ENCODE measurements around the gene NXPE2.
"Not testable (repeated sequence)": the region's sequence is repeated elsewhere in the genome, so short reads cannot be mapped to it uniquely, and the experiment has no call there.

The NXPE2 gene

GRCh38 chr11:114678125-114679036, at the start of gene NXPE2:
Gene NXPE2, plus strand, starts transcription at chr11:114678527. Its CDS starts 49 bp downstream, at chr11:114678576.
- Mint-ChIP-seq H3K4me1 (no peaks in the 10 kb centered on the region), H3K27ac (no peak within 1 kb of the TSS), H3K27me3 (no peaks in the 10 kb centered on the region), H3K4me3 (no peak within 1 kb of the TSS), H3K9me3 (peaks cover 2% of the 10 kb centered on the region), H3K36me3 (no peaks in the 10 kb centered on the region)
- DNase-seq: no peak
- CTCF ChIA-PET: no interaction called here

DNA sequence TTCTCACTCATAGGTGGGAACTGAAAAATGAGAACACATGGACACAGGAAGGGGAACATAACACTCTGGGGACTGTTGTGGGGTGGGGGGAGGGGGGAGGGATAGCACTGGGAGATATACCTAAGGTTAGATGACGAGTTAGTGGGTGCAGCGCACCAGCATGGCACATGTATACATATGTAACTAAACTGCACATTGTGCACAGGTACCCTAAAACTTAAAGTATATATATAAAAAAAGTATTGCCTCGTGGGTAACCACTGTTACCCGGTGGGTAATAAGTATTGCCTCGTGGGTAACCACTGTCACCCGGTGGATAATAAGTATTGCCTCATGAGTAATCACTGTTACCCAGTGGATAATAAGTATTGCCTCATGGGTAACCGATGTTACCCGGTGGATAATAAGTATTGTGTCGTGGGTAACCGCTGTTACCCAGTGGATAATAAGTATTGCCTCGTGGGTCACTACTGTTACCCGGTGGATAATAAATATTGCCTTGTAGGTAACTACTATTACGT, 46.8 kb upstream of the NXPE2 start:
- H3K9me3 Mint-ChIP-seq, H3K4me1 Mint-ChIP-seq, H3K4me3 Mint-ChIP-seq, H3K27me3 Mint-ChIP-seq, CTCF ChIA-PET, H3K36me3 Mint-ChIP-seq, H3K27ac Mint-ChIP-seq: not testable (repeated sequence)
- peak; percentile 40 for DNase-seq

DNA sequence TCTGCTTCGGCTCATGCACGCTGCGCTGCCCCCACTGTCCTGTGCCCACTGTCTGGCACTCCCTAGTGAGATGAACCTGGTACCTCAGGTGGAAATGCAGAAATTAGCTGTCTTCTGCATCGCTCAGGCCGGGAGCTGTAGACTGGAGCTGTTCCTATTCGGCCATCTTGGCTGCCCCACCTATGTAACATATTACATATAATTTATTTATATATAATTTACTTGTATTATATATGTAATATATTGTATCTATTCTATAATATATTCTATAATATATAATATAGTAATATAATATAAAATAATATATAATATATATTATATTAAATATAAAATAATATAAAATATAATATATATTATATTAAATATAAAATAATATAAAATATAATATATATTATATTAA, 38.9 kb upstream of the NXPE2 start:
- H3K9me3 Mint-ChIP-seq, DNase-seq, CTCF ChIA-PET, H3K27ac Mint-ChIP-seq, H3K4me1 Mint-ChIP-seq, H3K27me3 Mint-ChIP-seq, H3K4me3 Mint-ChIP-seq, H3K36me3 Mint-ChIP-seq: not testable (repeated sequence)

- Mint-ChIP-seq H3K27me3 (no peaks in the 10 kb centered on the region), H3K36me3 (no peaks in the 10 kb centered on the region), H3K27ac (no peak overlapping the region), H3K4me1 (no peaks in the 10 kb centered on the region), H3K9me3 (no peaks in the 10 kb centered on the region), H3K4me3 (no peak overlapping the region)
- CTCF ChIA-PET: interaction anchor here (0.5 kb wide), 1 partner anchor 593 kb away, joined by 3 read pairs; no protein-coding TSS in a partner anchor
- DNase-seq: no peak
Observed at GRCh38 chr11:114650661-114651060, 27.7 kb upstream of the NXPE2 start.

GRCh38 chr11:114651145-114651718, 27.1 kb upstream of the NXPE2 start:
- no peaks in the 10 kb centered on the region for H3K36me3 Mint-ChIP-seq
- H3K4me3 Mint-ChIP-seq: no peak overlapping the region
- CTCF ChIA-PET: no interaction called here
- H3K9me3 Mint-ChIP-seq: no peaks in the 10 kb centered on the region
- H3K27ac Mint-ChIP-seq: no peak overlapping the region
- no peaks in the 10 kb centered on the region for H3K4me1 Mint-ChIP-seq
- no peak for DNase-seq
- H3K27me3 Mint-ChIP-seq: no peaks in the 10 kb centered on the region

GRCh38 chr11:114653148-114653547, 25.2 kb upstream of the NXPE2 start:
- Mint-ChIP-seq H3K27ac (no peak overlapping the region), H3K4me1 (no peaks in the 10 kb centered on the region), H3K4me3 (no peak overlapping the region), H3K9me3 (no peaks in the 10 kb centered on the region), H3K36me3 (no peaks in the 10 kb centered on the region), H3K27me3 (no peaks in the 10 kb centered on the region)
- CTCF ChIA-PET: interaction anchor here (0.6 to 1.0 kb wide), 2 partner anchors 8 to 1010 kb away, joined by 3 to 4 read pairs; no protein-coding TSS in a partner anchor
- no peak for DNase-seq

GRCh38 chr11:114664641-114665040, 13.7 kb upstream of the NXPE2 start:
- Mint-ChIP-seq H3K4me1 (no peaks in the 10 kb centered on the region), H3K36me3 (no peaks in the 10 kb centered on the region), H3K27me3 (no peaks in the 10 kb centered on the region), H3K4me3 (no peak overlapping the region), H3K27ac (no peak overlapping the region), H3K9me3 (no peaks in the 10 kb centered on the region)
- CTCF ChIA-PET: no interaction called here
- no peak for DNase-seq

DNA sequence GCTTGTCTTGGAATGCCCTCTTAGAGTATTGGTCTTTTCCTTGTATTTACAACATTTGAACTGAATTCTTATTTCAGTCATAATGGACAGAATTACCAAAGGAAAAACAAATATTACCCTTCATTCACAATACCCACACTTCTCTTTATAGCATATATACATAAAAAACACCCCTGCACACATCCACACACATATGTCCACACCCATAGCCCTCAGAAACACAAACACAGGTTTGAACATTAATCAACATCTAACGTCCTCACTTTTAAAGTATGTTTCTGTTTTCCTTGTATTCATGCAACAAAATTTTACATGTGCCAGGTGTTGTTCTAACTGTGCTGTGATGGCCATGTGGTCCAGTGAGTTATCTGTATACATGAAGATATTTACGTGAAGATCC, 11.6 kb upstream of the NXPE2 start:
- Mint-ChIP-seq H3K9me3 (no peaks in the 10 kb centered on the region), H3K27me3 (no peaks in the 10 kb centered on the region), H3K4me3 (no peak overlapping the region), H3K27ac (no peak overlapping the region), H3K4me1 (no peaks in the 10 kb centered on the region), H3K36me3 (no peaks in the 10 kb centered on the region)
- CTCF ChIA-PET: no interaction called here
- no peak for DNase-seq

DNA sequence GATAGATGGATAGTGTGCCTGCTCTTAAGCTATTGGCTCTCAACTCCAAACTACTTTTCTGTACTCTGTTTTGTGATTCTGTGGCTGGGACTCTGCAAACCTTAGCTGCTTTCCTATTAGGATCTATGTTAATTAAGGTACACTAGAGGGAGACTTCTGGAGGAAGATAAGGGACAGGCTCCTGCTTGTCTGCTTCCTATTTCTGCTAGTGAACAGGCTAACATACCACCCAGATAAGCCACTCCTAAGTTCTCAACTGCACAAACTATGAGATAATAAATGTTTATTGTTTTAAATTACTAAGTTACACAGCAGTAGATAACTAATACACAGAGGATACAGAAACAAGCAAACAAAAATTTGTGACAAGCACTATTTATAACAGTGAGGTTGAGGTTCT, 10.2 kb upstream of the NXPE2 start:
- Mint-ChIP-seq H3K9me3 (no peaks in the 10 kb centered on the region), H3K27ac (no peak overlapping the region), H3K36me3 (no peaks in the 10 kb centered on the region), H3K4me3 (no peak overlapping the region), H3K27me3 (no peaks in the 10 kb centered on the region), H3K4me1 (no peaks in the 10 kb centered on the region)
- DNase-seq: no peak
- CTCF ChIA-PET: no interaction called here

DNA sequence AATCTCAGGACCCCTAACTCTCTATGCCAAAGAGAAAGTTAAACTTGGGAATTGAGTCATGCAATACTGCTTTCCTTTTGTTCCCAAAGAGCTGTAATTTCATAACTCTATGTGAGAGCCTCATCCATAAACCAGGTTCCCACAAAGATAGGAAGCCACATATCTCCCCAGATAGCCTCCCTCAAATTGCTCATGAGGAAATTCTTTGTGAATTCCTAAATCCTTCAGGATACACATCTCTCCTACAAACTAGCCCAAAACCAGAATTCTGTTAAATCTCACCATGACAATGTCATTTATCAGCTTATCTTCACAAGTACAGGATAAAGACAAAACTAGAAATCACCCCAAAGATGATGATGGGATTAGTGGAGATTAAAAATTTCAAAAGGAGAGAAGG, 4.7 kb upstream of the NXPE2 start:
- H3K36me3 Mint-ChIP-seq: no peaks in the 10 kb centered on the region
- DNase-seq: no peak
- CTCF ChIA-PET: no interaction called here
- no peak overlapping the region for H3K27ac Mint-ChIP-seq
- no peak overlapping the region for H3K4me3 Mint-ChIP-seq
- no peaks in the 10 kb centered on the region for H3K4me1 Mint-ChIP-seq
- H3K9me3 Mint-ChIP-seq: no peaks in the 10 kb centered on the region
- H3K27me3 Mint-ChIP-seq: no peaks in the 10 kb centered on the region

GRCh38 chr11:114679505-114679904, 1.2 kb downstream of the NXPE2 start:
- DNase-seq: no peak
- CTCF ChIA-PET: no interaction called here
- H3K4me3 Mint-ChIP-seq: no peak overlapping the region
- no peaks in the 10 kb centered on the region for H3K27me3 Mint-ChIP-seq
- H3K36me3 Mint-ChIP-seq: no peaks in the 10 kb centered on the region
- peaks cover 8% of the 10 kb centered on the region for H3K9me3 Mint-ChIP-seq
- no peak overlapping the region for H3K27ac Mint-ChIP-seq
- H3K4me1 Mint-ChIP-seq: no peaks in the 10 kb centered on the region

- CTCF ChIA-PET: no interaction called here
- DNase-seq: no peak
Observed at GRCh38 chr11:114683007-114683406, 4.7 kb downstream of the NXPE2 start.

DNA sequence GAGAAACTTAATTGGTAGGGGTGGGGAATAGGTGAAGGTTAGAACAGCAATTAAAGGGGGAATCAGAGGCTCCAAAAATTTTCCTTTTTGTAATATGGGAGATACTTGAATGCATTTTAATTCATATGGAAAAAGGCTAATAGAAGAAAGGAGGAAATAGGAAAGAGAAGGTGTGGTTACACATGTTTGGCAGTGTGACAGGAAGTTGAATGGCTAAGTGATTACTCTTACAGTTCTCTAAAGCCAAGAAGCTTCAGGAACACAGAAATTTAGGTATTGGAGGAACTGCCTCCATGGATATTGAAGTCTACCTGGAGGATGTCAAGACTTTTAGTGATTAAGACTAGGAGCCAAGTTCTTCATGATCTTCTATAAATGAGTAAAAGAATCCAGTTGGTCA, 6.3 kb downstream of the NXPE2 start:
- Mint-ChIP-seq H3K9me3 (peaks cover 8% of the 10 kb centered on the region), H3K36me3 (no peaks in the 10 kb centered on the region), H3K27me3 (no peaks in the 10 kb centered on the region), H3K4me3 (no peak overlapping the region), H3K27ac (no peak overlapping the region), H3K4me1 (no peaks in the 10 kb centered on the region)
- DNase-seq: no peak
- CTCF ChIA-PET: no interaction called here

More at GRCh38 chr11:114683007-114683406, 4.7 kb downstream of the NXPE2 start:
- Mint-ChIP-seq H3K36me3 (no peaks in the 10 kb centered on the region), H3K27ac (no peak overlapping the region), H3K4me1 (no peaks in the 10 kb centered on the region), H3K4me3 (no peak overlapping the region), H3K9me3 (peaks cover 8% of the 10 kb centered on the region), H3K27me3 (no peaks in the 10 kb centered on the region)

DNA sequence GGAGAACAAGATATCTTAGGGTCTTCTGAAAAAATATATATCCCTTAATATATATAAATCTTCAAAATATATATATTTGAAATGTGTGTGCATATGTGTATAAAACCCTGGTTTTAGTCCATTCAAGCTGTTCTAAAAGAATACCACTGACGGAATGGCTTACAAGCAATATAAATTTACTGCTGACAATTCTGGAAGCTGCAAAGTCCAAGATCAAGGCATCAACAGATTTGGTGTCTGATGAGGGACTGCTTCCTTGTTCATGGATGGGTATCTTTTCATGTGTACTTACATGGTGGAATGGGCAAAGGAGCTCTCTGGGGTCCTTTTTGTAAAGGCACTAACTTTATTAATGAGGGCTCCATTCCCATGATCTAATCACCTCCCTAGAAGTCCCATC, 6.8 kb downstream of the NXPE2 start:
- no peaks in the 10 kb centered on the region for H3K4me1 Mint-ChIP-seq
- CTCF ChIA-PET: no interaction called here
- H3K27ac Mint-ChIP-seq: no peak overlapping the region
- H3K4me3 Mint-ChIP-seq: no peak overlapping the region
- no peaks in the 10 kb centered on the region for H3K36me3 Mint-ChIP-seq
- no peak for DNase-seq
- H3K27me3 Mint-ChIP-seq: no peaks in the 10 kb centered on the region
- peaks cover 8% of the 10 kb centered on the region for H3K9me3 Mint-ChIP-seq
